Heart left ventricle (tissue), 13 donors: ENCODE measurements around the gene DOCK1.

Experiments used
- CTCF ChIP-seq, 12 donors: fragments of 200-600 bp; sonication (generic) in 4 of 12; IDR thresholded peaks; one replicate each; pipeline versions ENCODE4 v1.5.0 to v1.8.0; 2018 to 2022; ENCODE audit warnings: antibody characterized with exemption in 12 of 12, mild to moderate bottlenecking in 5 of 12
- POLR2A ChIP-seq, 2 donors: fragments of 450-650 bp; IDR thresholded peaks; one replicate each; pipeline ENCODE4 v1.6.1; 2017; ENCODE audit warnings: antibody characterized with exemption in 2 of 2, mild to moderate bottlenecking in 2 of 2, moderate library complexity in 2 of 2
- donor health status: ischemic (EF 13 %, LVEDD 7.1; RV severe dilation, severe dysfunction).
- donor health status: DM: no; HTN: yes; CAD: no.
- donor health status: DM: no; HTN: no; CAD: no.
- donor health status: ischemic (EF 25% LVEDD 6.9; RV normal size, moderate dysfunction).
- donor health status: ischemic (EF 25% LVEDD 5.7; RV mildly dilated, moderate dysfunction).
- donor health status: ischemic (EF 35%, LVEDD 5.7; RV mildly dilated, moderate dysfunction).
- donor health status: nonischemic (EF 11% LVEDD 7.7; RV severe dilation, severe dysfunction).
- donor health status: DM: yes; HTN: yes; CAD: no.
- donor health status: PGD.
- donor health status: ischemic (EF 29% LVEDD 5.4; RV normal size, mild dysfunction).
- donor health status: nonischemic (EF 23%, LVEDD 6.1; RV moderate dilation, normal function).

- no peak for TF ChIP-seq CTCF (IDR thresholded peaks at IDR 0.05)
- no peak for TF ChIP-seq POLR2A (IDR thresholded peaks at IDR 0.05)
Measured at GRCh38 chr10:127368929-127369328, 463.7 kb downstream of the DOCK1 start.
